ENCODE measurements around the gene C13orf46. TPM values are rescaled to one million over a fixed set of nuclear protein-coding genes. Genes with fewer than 3 reads are reported as not detected.
"Not testable (repeated sequence)": the region's sequence is repeated elsewhere in the genome, so short reads cannot be mapped to it uniquely, and the experiment has no call there.

C13orf46 gene
- total and polyA plus RNA-seq, 8 donors: 0.58 to 32.6 (median 8.7) TPM; not detected in 1

DNA sequence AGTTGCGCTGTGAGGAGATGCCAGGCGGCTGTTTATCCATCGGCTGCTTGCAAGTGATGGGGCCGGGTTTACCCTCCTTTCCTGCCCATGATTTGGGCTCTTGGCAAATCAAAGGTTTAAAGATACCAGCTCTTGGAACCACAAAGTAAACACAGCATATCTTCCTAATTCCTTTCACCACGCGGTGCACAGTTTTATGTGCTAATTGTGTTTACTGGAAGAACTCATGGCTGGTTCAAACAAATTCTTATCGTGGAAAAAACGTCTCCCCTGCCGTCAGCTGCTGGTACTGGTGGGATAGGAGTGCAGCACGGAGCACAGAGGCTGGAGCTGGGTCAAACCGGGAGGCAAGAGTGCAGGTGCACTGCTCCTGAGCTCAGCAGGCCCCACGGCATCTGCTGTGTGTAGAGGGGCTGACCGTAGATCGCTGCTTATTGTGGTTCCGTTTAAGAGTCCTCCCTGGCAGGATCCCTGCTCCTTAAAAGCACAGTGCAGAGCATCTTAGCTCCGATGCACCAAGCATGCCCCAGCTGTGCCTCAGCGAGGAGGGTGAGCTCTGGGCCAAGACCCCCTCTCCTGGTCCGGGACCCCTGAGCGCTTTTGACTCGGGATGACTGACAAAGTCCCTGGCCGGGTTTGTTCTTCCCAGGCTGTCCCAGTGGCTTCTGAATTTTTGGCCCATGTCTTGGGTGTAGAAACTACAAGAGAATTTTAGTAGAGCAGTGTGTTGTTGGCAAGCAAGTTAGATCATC, 58.7 kb downstream of the C13orf46 start:
- intact Hi-C loops (cut with DNase I; ENCODE audit: low total_unique reads): no loop called here
- TF ChIP-seq POLR2A (IDR thresholded peaks at IDR 0.05): no peak
- TF ChIP-seq CTCF (IDR thresholded peaks at IDR 0.05): no peak
- no peak for TF ChIP-seq POLR2AphosphoS5 (IDR thresholded peaks at IDR 0.05)
- no peak for TF ChIP-seq EP300 (IDR thresholded peaks at IDR 0.05)
- DNase-seq: peak in 1 of 2 donors; percentile 26

GRCh38 chr13:113914333-113915011, 59.4 kb downstream of the C13orf46 start:
- intact Hi-C loops (cut with DNase I; ENCODE audit: low total_unique reads): no loop called here
- Histone ChIP-seq H3K27ac (no peak overlapping the region), H3K4me3 (no peak overlapping the region), H3K36me3 (no peaks in the 10 kb centered on the region), H3K27me3 (peaks cover 0 to 41% (median 6%) of the 10 kb centered on the region in 3 donors), H3K9me3 (no peaks in the 10 kb centered on the region), H3K4me1 (peaks cover 0 to 9% (median 0%) of the 10 kb centered on the region in 4 donors)
- DNase-seq: peak in 1 of 2 donors; percentile 19
- TF ChIP-seq POLR2AphosphoS5 (IDR thresholded peaks at IDR 0.05) (no peak), CTCF (IDR thresholded peaks at IDR 0.05) (no peak), POLR2A (IDR thresholded peaks at IDR 0.05) (no peak), EP300 (IDR thresholded peaks at IDR 0.05) (no peak)
- 72 to 83% (median 79%) methylated on average over 22 to 24 of the region's 24 CpGs for WGBS, 5 donors

More for the DNA sequence above, 58.7 kb downstream of the C13orf46 start:
- Histone ChIP-seq H3K4me3 (no peak overlapping the region), H3K9me3 (no peaks in the 10 kb centered on the region), H3K27ac (no peak overlapping the region), H3K36me3 (no peaks in the 10 kb centered on the region), H3K4me1 (peaks cover 0 to 9% (median 0%) of the 10 kb centered on the region in 4 donors), H3K27me3 (peaks cover 0 to 41% (median 6%) of the 10 kb centered on the region in 3 donors)
- 25 to 38% (median 37%) methylated on average over 16 to 21 of the region's 21 CpGs for WGBS, 5 donors

- H3K4me3 ChIP-seq; intact Hi-C loops (cut with DNase I; ENCODE audit: low total_unique reads); DNase-seq; H3K27ac ChIP-seq; H3K4me1 ChIP-seq; H3K36me3 ChIP-seq; H3K9me3 ChIP-seq: not testable (repeated sequence)
- WGBS, 5 donors: 90 to 94% (median 92%) methylated on average over 21 to 22 of the region's 22 CpGs
- peaks cover 0 to 43% (median 6%) of the 10 kb centered on the region in 3 donors for H3K27me3 ChIP-seq
These were observed 60.0 kb downstream of the C13orf46 start for GRCh38 chr13:113913838-113914237.

GRCh38 chr13:113913408-113913807, 60.5 kb downstream of the C13orf46 start:
- H3K27ac ChIP-seq; H3K4me3 ChIP-seq; H3K4me1 ChIP-seq; H3K9me3 ChIP-seq; intact Hi-C loops (cut with DNase I; ENCODE audit: low total_unique reads); H3K36me3 ChIP-seq: not testable (repeated sequence)
- peak in 1 of 2 donors; percentile 7 for DNase-seq
- WGBS, 5 donors: 73 to 87% (median 73%) methylated on average over 7 to 8 of the region's 8 CpGs
- H3K27me3 ChIP-seq: peaks cover 0 to 42% (median 6%) of the 10 kb centered on the region in 3 donors

- H3K27me3 ChIP-seq: peaks cover 0 to 41% (median 6%) of the 10 kb centered on the region in 3 donors
- no peaks in the 10 kb centered on the region for H3K9me3 ChIP-seq
- no peak overlapping the region for H3K4me3 ChIP-seq
- H3K4me1 ChIP-seq: peaks cover 6 to 17% (median 8%) of the 10 kb centered on the region in 4 donors
- no peaks in the 10 kb centered on the region for H3K36me3 ChIP-seq
- WGBS, 5 donors: 71 to 77% (median 73%) methylated on average over 3 of the region's 3 CpGs
- no peak overlapping the region for H3K27ac ChIP-seq
- intact Hi-C loops (cut with DNase I; ENCODE audit: low total_unique reads): no loop called here
- no peak for DNase-seq
- no peak for TF ChIP-seq CTCF (IDR thresholded peaks at IDR 0.05)
- no peak for TF ChIP-seq POLR2A (IDR thresholded peaks at IDR 0.05)
- TF ChIP-seq POLR2AphosphoS5 (IDR thresholded peaks at IDR 0.05): no peak
- no peak for TF ChIP-seq EP300 (IDR thresholded peaks at IDR 0.05)
These were observed 61.3 kb downstream of the C13orf46 start for GRCh38 chr13:113912596-113912995.
